GM23338 (cell line): ENCODE measurements around the gene AGAP3. TPM values are rescaled to one million over a fixed set of nuclear protein-coding genes. Genes with fewer than 3 reads are reported as not detected.

ENCODE experiments used
- ATAC-seq: fragments of 200-7000 bp; cut with Tn5 transposase; 3 replicates; pipeline ENCODE4 v1.9.1; 2020
- DNase-seq: peaks from one replicate; pipeline ENCODE4 v3.0.0-alpha.2; 2015; ENCODE audit warnings: low spot score
- H2AFZ ChIP-seq: fragments of 200-600 bp; sonication (generic); 2 replicates; pipeline ENCODE4 v1.8.0; 2016; ENCODE audit warnings: antibody characterized with exemption, mild to moderate bottlenecking, moderate library complexity
- H3F3A ChIP-seq: fragments of 200-600 bp; sonication (generic); replicated peaks from 2 replicates; pipeline ENCODE4 v1.8.0; 2017; ENCODE audit warnings: antibody characterized with exemption, mixed run types, low read depth
- H3K27ac ChIP-seq: fragments of 200-600 bp; sonication (generic); 2 replicates; pipeline ENCODE4 v1.6.1; 2016; ENCODE audit warnings: low read depth
- H3K27me3 ChIP-seq: fragments of 200-600 bp; sonication (generic); 2 replicates; pipeline ENCODE4 v1.8.0; 2016; ENCODE audit warnings: mild to moderate bottlenecking, mixed run types, moderate library complexity; ENCODE audit not compliant: insufficient read depth
- H3K36me3 ChIP-seq: fragments of 200-600 bp; sonication (generic); 2 replicates; pipeline ENCODE4 v1.8.0; 2016; ENCODE audit warnings: mild to moderate bottlenecking; ENCODE audit not compliant: insufficient read depth
- H3K4me1 ChIP-seq: fragments of 200-600 bp; sonication (generic); 2 replicates; pipeline ENCODE4 v1.8.0; 2016; ENCODE audit warnings: mild to moderate bottlenecking, moderate library complexity; ENCODE audit not compliant: insufficient read depth
- H3K4me2 ChIP-seq: fragments of 200-600 bp; sonication (generic); 2 replicates; pipeline ENCODE4 v1.7.1; 2017; ENCODE audit warnings: mixed run types
- H3K4me3 ChIP-seq: fragments of 200-600 bp; sonication (generic); 2 replicates; pipeline ENCODE4 v1.6.1; 2016; ENCODE audit warnings: mixed run types
- H3K79me2 ChIP-seq: fragments of 200-600 bp; sonication (generic); replicated peaks from 2 replicates; pipeline ENCODE4 v1.8.0; 2017; ENCODE audit warnings: mild to moderate bottlenecking; ENCODE audit not compliant: insufficient read depth
- H3K9me2 ChIP-seq: fragments of 200-600 bp; sonication (generic); 2 replicates; pipeline ENCODE4 v1.8.0; 2017; ENCODE audit not compliant: insufficient read depth
- H4K20me1 ChIP-seq: fragments of 200-600 bp; sonication (generic); replicated peaks from 2 replicates; pipeline ENCODE4 v1.8.0; 2017; ENCODE audit warnings: mild to moderate bottlenecking; ENCODE audit not compliant: insufficient read depth
- H3K27ac Mint-ChIP-seq: 2 replicates; pipeline ENCODE4 v1.8.0; 2020; ENCODE audit warnings: inconsistent platforms, mild to moderate bottlenecking, moderate library complexity, mixed read lengths
- H3K27me3 Mint-ChIP-seq: 3 replicates; pipeline ENCODE4 v1.8.0; 2022; ENCODE audit warnings: low read depth, mild to moderate bottlenecking, moderate library complexity, mixed read lengths, inconsistent platforms; ENCODE audit not compliant: insufficient read depth, poor library complexity
- H3K36me3 Mint-ChIP-seq: 3 replicates; pipeline ENCODE4 v1.8.0; 2021; ENCODE audit warnings: low read depth, mild to moderate bottlenecking, inconsistent platforms, moderate library complexity, mixed read lengths
- H3K4me1 Mint-ChIP-seq: 3 replicates; pipeline ENCODE4 v1.8.0; 2020; ENCODE audit warnings: mild to moderate bottlenecking, inconsistent platforms, mixed read lengths
- H3K4me3 Mint-ChIP-seq: 3 replicates; pipeline ENCODE4 v1.8.0; 2021; ENCODE audit warnings: moderate library complexity, mild to moderate bottlenecking, inconsistent platforms, mixed read lengths
- H3K9me3 Mint-ChIP-seq: 3 replicates; pipeline ENCODE4 v1.8.0; 2020; ENCODE audit warnings: moderate library complexity, mild to moderate bottlenecking, inconsistent platforms, mixed read lengths
- CREB1 ChIP-seq: fragments of 250-450 bp; sonication (Bioruptor Pico); IDR thresholded peaks from 2 replicates; pipeline ENCODE4 v1.5.0; 2020; ENCODE audit warnings: low read depth, mild to moderate bottlenecking, moderate library complexity
- ETS1 ChIP-seq: IDR thresholded peaks from 2 replicates; pipeline ENCODE4 v1.6.1; 2016; ENCODE audit warnings: antibody characterized with exemption
- EZH2 ChIP-seq: fragments of 200-600 bp; sonication (generic); IDR thresholded peaks from one replicate; pipeline ENCODE4 v1.8.0; 2017; ENCODE audit warnings: antibody characterized with exemption, mild to moderate bottlenecking, low read depth; ENCODE audit not compliant: unreplicated experiment
- EZH2phosphoT487 ChIP-seq: fragments of 200-600 bp; sonication (generic); IDR thresholded peaks from one replicate; pipeline ENCODE4 v1.8.1; 2018; ENCODE audit warnings: antibody characterized with exemption; ENCODE audit not compliant: unreplicated experiment
- JUNB ChIP-seq: IDR thresholded peaks from one replicate; pipeline ENCODE4 v1.6.1; 2016; ENCODE audit warnings: antibody characterized with exemption; ENCODE audit not compliant: unreplicated experiment
- NANOG ChIP-seq: IDR thresholded peaks from 2 replicates; pipeline ENCODE4 v1.6.1; 2016; ENCODE audit warnings: antibody characterized with exemption, borderline replicate concordance
- POLR2AphosphoS5 ChIP-seq: IDR thresholded peaks from 2 replicates; pipeline ENCODE4 v1.6.1; 2016; ENCODE audit warnings: antibody characterized with exemption, low read depth
- REST ChIP-seq: IDR thresholded peaks from one replicate; pipeline ENCODE4 v1.6.1; 2018; ENCODE audit warnings: antibody characterized with exemption; ENCODE audit not compliant: unreplicated experiment
- STAT1 ChIP-seq: IDR thresholded peaks from one replicate; pipeline ENCODE4 v1.6.1; 2016; ENCODE audit warnings: antibody characterized with exemption; ENCODE audit not compliant: unreplicated experiment
- ZNF114 ChIP-seq: fragments of 250-450 bp; sonication (Bioruptor Pico); IDR thresholded peaks from 2 replicates; pipeline ENCODE4 v1.5.0; 2020; ENCODE audit warnings: mild to moderate bottlenecking, moderate library complexity
- ZNF331 ChIP-seq: fragments of 250-450 bp; sonication (Bioruptor Pico); IDR thresholded peaks from 2 replicates; pipeline ENCODE4 v1.5.0; 2020; ENCODE audit warnings: low read depth, mild to moderate bottlenecking, moderate library complexity
- polyA plus RNA-seq: library from polyadenylated mRNA; unstranded; fragments of >200 nt; fragmentation: Nextera tagmentation; extraction: Ambion mirVana; gene quantifications from 2 replicates; pipeline ENCODE4 v1.2.1, GENCODE V29; 2016
- total RNA-seq: library from RNA; depleted of rRNA; stranded (reverse); fragments of >200 nt; shearing (Covaris generic); gene quantifications from 2 replicates; pipeline ENCODE4 v1.2.3, GENCODE V29; 2014
- TF ChIP-seq, protein P1 (sequence below), 2 experiments: fragments of 200-600 bp in 1 of 2; sonication (generic) in 1 of 2; conservative IDR thresholded peaks; 2 replicates each; pipeline versions ENCODE4 v1.5.1 to v1.6.1; 2016 to 2017; ENCODE audit warnings: antibody characterized with exemption in 2 of 2, low read depth in 2 of 2, mild to moderate bottlenecking in 2 of 2, moderate library complexity in 1 of 2
- TF ChIP-seq, protein P2 (sequence below): fragments of 250-450 bp; sonication (Bioruptor Pico); IDR thresholded peaks from 2 replicates; pipeline ENCODE4 v1.5.0; 2020; ENCODE audit warnings: mild to moderate bottlenecking, moderate library complexity

The AGAP3 gene
- total and polyA plus RNA-seq, 2 experiments from 2014 or later, result 24.0 to 39.2 TPM

- TF ChIP-seq CREB1 (no peak), REST (no peak), STAT1 (no peak), ZNF331 (CRISPR knock-in tag) (no peak), ZNF114 (CRISPR knock-in tag) (no peak), NANOG (no peak), POLR2AphosphoS5 (no peak), JUNB (no peak), EZH2 (no peak), EZH2phosphoT487 (no peak), ETS1 (no peak)
- TF ChIP-seq, protein P1, sequence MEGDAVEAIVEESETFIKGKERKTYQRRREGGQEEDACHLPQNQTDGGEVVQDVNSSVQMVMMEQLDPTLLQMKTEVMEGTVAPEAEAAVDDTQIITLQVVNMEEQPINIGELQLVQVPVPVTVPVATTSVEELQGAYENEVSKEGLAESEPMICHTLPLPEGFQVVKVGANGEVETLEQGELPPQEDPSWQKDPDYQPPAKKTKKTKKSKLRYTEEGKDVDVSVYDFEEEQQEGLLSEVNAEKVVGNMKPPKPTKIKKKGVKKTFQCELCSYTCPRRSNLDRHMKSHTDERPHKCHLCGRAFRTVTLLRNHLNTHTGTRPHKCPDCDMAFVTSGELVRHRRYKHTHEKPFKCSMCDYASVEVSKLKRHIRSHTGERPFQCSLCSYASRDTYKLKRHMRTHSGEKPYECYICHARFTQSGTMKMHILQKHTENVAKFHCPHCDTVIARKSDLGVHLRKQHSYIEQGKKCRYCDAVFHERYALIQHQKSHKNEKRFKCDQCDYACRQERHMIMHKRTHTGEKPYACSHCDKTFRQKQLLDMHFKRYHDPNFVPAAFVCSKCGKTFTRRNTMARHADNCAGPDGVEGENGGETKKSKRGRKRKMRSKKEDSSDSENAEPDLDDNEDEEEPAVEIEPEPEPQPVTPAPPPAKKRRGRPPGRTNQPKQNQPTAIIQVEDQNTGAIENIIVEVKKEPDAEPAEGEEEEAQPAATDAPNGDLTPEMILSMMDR (conservative IDR thresholded peaks at IDR 0.05; ENCODE audit: low read depth in 2 of 2), result no peak
- TF ChIP-seq, protein P2, sequence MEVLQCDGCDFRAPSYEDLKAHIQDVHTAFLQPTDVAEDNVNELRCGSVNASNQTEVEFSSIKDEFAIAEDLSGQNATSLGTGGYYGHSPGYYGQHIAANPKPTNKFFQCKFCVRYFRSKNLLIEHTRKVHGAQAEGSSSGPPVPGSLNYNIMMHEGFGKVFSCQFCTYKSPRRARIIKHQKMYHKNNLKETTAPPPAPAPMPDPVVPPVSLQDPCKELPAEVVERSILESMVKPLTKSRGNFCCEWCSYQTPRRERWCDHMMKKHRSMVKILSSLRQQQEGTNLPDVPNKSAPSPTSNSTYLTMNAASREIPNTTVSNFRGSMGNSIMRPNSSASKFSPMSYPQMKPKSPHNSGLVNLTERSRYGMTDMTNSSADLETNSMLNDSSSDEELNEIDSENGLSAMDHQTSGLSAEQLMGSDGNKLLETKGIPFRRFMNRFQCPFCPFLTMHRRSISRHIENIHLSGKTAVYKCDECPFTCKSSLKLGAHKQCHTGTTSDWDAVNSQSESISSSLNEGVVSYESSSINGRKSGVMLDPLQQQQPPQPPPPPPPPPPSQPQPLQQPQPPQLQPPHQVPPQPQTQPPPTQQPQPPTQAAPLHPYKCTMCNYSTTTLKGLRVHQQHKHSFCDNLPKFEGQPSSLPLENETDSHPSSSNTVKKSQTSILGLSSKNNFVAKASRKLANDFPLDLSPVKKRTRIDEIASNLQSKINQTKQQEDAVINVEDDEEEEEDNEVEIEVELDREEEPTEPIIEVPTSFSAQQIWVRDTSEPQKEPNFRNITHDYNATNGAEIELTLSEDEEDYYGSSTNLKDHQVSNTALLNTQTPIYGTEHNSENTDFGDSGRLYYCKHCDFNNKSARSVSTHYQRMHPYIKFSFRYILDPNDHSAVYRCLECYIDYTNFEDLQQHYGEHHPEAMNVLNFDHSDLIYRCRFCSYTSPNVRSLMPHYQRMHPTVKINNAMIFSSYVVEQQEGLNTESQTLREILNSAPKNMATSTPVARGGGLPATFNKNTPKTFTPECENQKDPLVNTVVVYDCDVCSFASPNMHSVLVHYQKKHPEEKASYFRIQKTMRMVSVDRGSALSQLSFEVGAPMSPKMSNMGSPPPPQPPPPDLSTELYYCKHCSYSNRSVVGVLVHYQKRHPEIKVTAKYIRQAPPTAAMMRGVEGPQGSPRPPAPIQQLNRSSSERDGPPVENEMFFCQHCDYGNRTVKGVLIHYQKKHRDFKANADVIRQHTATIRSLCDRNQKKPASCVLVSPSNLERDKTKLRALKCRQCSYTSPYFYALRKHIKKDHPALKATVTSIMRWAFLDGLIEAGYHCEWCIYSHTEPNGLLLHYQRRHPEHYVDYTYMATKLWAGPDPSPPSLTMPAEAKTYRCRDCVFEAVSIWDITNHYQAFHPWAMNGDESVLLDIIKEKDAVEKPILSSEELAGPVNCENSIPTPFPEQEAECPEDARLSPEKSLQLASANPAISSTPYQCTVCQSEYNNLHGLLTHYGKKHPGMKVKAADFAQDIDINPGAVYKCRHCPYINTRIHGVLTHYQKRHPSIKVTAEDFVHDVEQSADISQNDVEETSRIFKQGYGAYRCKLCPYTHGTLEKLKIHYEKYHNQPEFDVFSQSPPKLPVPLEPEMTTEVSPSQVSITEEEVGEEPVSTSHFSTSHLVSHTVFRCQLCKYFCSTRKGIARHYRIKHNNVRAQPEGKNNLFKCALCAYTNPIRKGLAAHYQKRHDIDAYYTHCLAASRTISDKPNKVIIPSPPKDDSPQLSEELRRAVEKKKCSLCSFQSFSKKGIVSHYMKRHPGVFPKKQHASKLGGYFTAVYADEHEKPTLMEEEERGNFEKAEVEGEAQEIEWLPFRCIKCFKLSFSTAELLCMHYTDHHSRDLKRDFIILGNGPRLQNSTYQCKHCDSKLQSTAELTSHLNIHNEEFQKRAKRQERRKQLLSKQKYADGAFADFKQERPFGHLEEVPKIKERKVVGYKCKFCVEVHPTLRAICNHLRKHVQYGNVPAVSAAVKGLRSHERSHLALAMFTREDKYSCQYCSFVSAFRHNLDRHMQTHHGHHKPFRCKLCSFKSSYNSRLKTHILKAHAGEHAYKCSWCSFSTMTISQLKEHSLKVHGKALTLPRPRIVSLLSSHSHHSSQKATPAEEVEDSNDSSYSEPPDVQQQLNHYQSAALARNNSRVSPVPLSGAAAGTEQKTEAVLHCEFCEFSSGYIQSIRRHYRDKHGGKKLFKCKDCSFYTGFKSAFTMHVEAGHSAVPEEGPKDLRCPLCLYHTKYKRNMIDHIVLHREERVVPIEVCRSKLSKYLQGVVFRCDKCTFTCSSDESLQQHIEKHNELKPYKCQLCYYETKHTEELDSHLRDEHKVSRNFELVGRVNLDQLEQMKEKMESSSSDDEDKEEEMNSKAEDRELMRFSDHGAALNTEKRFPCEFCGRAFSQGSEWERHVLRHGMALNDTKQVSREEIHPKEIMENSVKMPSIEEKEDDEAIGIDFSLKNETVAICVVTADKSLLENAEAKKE (CRISPR knock-in tag), result no peak
- ATAC-seq (no peak), DNase-seq (no peak)
- peaks cover 24% of the 10 kb centered on the region for H3K4me1 Mint-ChIP-seq
- H3F3A ChIP-seq, result peaks cover 11% of the 10 kb centered on the region; the same call in 1 of the 2 replicates
- peaks cover 53% of the 10 kb centered on the region for H3K36me3 Mint-ChIP-seq
- peaks cover 8% of the 10 kb centered on the region for H3K79me2 ChIP-seq
- H3K4me3 Mint-ChIP-seq, result no peak overlapping the region
- no peak overlapping the region for H2AFZ ChIP-seq
- H3K36me3 ChIP-seq, result peaks cover 16% of the 10 kb centered on the region
- no peak overlapping the region for H3K27ac Mint-ChIP-seq
- 0 out of 2 replicates have a peak overlapping the region, but pooled peaks have one; percentile 50 for H3K27ac ChIP-seq
- no peaks in the 10 kb centered on the region for H3K9me2 ChIP-seq
- H4K20me1 ChIP-seq, result no peaks in the 10 kb centered on the region; the same call in 1 of the 2 replicates
- peaks cover 21% of the 10 kb centered on the region for H3K4me1 ChIP-seq
- H3K4me3 ChIP-seq, result no peak overlapping the region
- peaks cover 4% of the 10 kb centered on the region; the same call in 1 of the 2 replicates for H3K27me3 ChIP-seq
- no peak overlapping the region for H3K4me2 ChIP-seq
- no peaks in the 10 kb centered on the region for H3K9me3 Mint-ChIP-seq
- peaks cover 30% of the 10 kb centered on the region for H3K27me3 Mint-ChIP-seq
These were observed 19.9 kb upstream of the AGAP3 start for GRCh38 chr7:151066273-151066974.
